Colon (tissue), 2 donors: ENCODE measurements around the gene ZNF169.
"Not testable (repeated sequence)": the region's sequence is repeated elsewhere in the genome, so short reads cannot be mapped to it uniquely, and the experiment has no call there.

Source experiments
- FAIRE-seq: peaks from 2 replicates; lab custom pipeline; 2012; peaks lifted over from hg19 to GRCh38; lab: Jason Lieb, UNC
- donor health status: control.
- donor health status: control.

ZNF169 gene

GRCh38 chr9:94259077-94259862 is at the start of gene ZNF169:
ZNF169 (plus strand) TSS chr9:94259298; CDS start chr9:94278813, 19,515 bp downstream.
- no peak for FAIRE-seq

- FAIRE-seq: no peak
These were observed 48.2 kb upstream of the ZNF169 start for GRCh38 chr9:94210616-94211603.

- FAIRE-seq: no peak
These were observed 47.0 kb upstream of the ZNF169 start for GRCh38 chr9:94212091-94212490.

DNA sequence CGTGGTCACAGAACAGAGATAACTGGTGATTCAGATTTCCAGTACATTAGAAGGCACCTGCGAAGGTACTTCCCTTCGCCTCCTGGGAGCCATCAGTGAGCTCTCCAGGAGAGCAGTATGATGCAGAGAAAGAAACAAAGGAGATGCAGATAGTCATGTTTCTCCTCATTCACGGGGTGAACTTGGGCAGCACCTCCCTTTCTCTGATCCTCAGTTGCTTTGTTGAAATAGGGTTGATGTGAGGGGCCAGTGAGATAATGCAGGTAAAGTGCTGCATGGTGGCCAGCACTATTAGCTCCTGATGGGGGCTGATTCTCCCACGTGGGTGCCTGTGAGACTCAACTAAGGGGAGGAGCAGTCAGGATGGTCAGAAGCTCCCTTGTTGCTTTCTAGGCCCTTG is 46.6 kb upstream of the ZNF169 start:
- no peak for FAIRE-seq

DNA sequence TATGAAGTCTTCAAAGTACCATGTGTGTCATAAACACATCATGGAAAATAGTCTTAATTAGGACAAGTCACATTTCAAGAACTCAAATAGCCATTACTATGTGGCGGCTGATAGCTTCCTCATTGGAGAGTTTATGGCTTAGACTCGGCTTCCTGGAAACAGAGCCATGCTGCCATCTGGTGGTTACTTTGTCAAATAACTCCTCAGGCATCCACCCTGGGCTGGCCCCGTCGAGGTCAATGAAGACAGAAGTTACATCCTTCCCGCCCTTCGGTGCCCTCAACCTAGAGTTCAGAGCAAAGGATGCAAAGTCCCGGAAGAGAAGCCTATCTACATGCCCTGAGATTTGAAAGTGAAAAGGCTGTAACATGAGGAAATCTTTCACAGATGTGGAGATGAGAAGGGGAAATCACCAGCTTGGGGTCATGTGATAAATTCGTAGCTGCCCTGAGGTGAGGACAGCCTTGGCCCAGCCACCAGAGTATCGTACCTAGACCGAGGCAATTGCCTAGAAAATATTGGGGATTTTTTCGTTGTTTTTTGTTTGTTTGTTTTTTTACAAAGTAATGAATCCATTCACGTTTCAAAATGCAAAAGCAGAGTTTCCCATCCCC is 45.5 kb upstream of the ZNF169 start:
- FAIRE-seq: no peak

DNA sequence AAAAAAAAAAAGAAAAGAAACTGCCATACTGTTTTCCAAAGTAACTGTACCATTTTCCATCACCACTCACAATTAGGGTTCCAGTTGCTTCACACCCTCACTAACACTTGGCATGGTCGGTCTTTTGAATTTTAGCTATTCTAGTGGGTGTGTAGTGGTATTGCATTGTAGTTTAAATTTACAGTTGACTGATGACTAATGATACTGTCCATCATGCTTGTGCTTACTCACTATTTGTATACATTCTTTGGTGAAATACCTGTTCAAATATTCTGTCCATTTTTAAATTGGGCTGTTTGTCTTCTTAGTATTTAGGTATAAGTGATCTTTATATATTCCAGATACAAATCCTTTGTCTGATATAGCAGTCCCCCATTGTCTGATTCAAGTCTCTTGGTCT is 36.2 kb upstream of the ZNF169 start:
- FAIRE-seq: no peak

DNA sequence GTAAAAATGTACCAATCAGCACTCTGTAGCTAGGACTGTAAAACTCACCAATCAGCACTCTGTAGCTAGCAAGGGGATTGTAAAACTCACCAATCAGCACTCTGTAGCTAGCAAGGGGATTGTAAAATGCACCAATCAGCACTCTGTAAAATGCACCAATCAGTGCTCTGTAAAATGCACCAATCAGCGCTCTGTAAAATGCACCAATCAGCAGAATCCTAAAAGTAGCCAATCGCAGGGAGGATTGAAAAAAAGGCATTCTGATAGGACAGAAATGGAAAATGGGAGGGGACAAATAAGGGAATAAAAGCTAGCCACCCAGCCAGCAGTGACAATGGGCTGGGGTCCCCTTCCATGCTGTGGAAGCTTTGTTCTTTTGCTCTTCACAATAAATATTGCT is 33.7 kb upstream of the ZNF169 start:
- FAIRE-seq: not testable (repeated sequence)

DNA sequence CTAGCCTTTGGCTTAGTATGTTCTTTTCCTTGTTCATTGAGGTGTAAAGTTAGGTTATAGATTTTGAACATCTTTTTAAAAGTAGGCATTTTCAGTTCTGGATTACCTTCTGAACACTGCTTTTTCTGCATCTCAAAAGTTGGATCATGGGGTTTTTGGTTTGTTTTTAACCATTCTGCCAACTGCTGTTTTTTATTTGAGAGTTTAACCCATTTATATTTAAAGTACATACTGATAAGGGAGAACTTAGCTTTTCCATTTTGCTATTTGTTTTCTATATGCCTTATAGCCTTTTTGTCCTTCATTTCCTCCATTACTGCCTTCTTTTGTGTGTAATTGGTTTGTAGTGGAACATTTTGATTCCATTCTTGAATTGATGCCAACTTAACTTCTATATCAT is 30.5 kb upstream of the ZNF169 start:
- no peak for FAIRE-seq

DNA sequence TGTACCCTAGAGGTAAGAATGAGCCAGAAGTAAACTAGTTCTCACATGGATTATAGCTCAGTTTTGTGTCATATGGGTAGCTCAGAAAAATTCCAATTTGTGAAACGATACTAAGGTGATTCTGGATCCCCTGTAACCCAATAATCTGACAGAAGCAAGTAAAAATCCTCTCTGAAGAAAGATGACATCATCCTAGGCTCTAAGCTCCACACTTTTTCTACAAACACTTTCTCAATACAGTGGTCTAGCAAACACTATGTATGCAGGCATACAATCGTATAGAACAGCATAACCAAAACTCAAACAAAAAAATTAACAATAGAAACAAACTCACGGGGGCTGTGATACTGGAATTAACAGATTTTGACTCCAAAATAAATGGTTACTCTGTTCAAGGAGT is 26.7 kb upstream of the ZNF169 start:
- no peak for FAIRE-seq

DNA sequence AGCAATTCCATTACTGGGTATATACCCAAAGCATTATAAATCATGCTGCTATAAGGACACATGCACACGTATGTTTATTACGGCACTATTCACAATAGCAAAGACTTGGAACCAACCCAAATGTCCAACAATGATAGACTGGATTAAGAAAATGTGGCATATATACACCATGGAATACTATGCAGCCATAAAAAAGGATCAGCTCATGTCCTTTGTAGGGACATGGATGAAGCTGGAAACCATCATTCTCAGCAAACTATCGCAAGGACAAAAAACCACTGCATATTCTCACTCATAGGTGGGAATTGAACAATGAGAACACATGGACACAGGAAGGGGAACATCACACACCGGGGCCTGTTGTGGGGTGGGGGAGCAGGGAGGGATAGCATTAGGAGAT is 18.0 kb upstream of the ZNF169 start:
- not testable (repeated sequence) for FAIRE-seq

DNA sequence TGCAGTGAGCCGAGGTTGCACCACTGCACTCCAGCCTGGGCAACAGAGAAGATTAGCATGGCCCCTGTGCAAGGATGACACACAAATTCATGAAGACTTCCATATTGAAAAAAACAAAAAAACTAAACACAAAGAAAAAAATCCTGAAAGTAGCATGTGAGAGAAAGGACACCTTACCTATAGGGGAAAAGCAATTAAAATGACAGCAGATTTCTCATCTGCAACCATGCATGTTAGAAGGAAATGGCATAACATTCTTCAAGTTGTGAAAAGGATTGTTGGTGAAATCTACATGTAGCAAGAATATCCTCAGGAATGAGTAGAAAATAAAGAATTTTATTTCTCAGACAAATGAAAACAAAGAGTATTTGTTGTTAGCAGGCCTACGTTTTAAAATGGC is 13.4 kb upstream of the ZNF169 start:
- FAIRE-seq: no peak

DNA sequence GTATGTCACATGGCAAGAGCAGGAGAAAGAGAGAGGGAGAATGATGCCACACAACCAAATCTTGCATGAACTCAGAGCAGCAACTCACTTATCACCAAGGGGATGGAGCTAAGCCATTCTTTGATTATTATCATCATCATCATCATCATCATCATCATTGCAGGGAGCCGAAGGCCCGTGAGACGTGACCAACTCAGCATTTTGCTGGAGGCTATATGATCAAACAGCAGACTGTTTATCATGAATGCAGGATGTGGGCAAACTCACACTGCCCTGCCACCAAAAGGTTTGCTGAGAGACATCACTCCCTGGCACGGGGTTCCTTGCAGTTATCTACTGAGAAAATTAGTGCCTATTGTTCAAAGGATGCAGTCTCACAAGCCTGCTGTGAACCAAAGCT is 8.6 kb upstream of the ZNF169 start:
- no peak for FAIRE-seq

DNA sequence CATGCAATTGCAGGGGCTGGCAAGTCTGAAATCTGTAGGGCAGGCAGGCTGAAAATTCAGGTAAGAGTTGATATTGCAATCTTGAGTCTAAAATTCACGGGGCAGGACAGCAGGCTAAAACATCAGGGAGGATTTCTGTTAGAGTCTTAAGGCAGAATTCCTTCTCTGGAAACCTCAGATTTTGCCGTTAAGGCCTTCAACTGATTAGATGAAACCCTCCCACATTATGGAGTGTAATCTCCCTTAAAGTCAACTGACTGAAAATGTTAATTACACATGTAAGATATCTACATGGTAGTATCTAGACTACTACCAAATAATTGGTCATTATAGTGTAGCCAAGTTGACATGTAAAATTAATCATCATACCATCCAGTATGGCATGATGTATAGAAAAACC is 3.1 kb upstream of the ZNF169 start:
- no peak for FAIRE-seq

- FAIRE-seq: not testable (repeated sequence)
These were observed 6.7 kb downstream of the ZNF169 start for GRCh38 chr9:94265626-94266402.

GRCh38 chr9:94269264-94269663 is 10.2 kb downstream of the ZNF169 start:
- no peak for FAIRE-seq

GRCh38 chr9:94270009-94270408 is 10.9 kb downstream of the ZNF169 start:
- no peak for FAIRE-seq

DNA sequence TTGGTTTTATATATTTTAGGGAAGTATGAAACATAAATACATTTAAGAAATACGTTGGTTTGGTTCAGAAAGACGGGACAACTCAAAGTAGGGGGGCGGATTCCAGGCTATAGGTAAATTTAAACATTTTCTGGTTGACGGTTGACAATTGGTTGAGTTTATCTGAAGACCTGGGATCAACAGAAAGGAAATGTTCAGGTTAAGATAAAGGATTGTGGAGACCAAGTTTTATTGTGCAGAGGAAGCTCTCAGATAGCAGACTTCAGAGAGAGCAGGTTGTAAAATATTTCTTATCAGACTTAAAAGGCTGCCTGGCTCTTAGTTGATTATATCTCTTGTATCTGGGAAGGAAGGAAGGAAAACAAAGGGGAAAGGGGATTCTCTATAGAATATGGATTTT is 17.9 kb downstream of the ZNF169 start:
- FAIRE-seq: not testable (repeated sequence)

- no peak for FAIRE-seq
These were observed 18.9 kb downstream of the ZNF169 start for GRCh38 chr9:94277885-94278536.

- no peak for FAIRE-seq
These were observed 21.4 kb downstream of the ZNF169 start for GRCh38 chr9:94280409-94280989.

GRCh38 chr9:94281101-94281500 is 22.0 kb downstream of the ZNF169 start:
- no peak for FAIRE-seq

DNA sequence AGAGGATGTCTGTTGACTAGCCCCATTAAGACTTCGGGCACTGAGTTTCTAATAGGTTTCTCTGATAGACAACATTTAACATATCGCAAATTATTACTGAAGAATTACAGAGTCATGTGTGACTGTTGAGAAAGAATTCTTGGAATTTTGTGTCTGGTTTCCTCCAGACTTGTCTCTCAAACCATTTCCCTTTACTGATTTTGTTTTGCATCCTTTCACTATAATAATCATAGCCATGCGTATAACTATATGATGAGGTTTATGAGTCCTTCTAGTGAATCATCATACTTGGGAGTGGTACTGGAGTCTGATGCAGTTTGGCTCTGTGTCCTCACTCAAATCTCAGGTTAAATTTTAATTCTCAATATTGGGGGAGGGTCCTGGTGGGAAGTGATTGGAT is 27.0 kb downstream of the ZNF169 start:
- no peak for FAIRE-seq
